ENCODE measurements around the gene FBN1.

Gene FBN1

DNA sequence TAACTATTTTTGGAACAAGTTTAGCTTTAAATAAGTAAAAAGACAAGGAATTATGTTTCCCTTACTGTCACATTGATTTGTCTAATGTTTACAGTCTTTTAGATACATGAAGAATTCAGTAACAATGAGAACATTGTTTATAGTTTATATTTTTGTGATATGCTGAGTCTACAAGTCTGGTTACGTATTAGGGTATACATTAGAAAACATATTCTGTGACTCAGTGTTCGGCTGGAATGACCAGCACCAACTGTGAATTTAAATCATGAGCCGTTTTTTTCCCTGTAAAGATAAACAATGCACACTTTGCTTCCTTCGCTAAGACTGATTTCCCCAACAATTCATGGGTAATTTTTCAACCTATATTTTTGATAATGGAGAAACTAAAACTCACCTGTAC, 182.8 kb downstream of the FBN1 start:
- no peak for DNase-seq

DNA sequence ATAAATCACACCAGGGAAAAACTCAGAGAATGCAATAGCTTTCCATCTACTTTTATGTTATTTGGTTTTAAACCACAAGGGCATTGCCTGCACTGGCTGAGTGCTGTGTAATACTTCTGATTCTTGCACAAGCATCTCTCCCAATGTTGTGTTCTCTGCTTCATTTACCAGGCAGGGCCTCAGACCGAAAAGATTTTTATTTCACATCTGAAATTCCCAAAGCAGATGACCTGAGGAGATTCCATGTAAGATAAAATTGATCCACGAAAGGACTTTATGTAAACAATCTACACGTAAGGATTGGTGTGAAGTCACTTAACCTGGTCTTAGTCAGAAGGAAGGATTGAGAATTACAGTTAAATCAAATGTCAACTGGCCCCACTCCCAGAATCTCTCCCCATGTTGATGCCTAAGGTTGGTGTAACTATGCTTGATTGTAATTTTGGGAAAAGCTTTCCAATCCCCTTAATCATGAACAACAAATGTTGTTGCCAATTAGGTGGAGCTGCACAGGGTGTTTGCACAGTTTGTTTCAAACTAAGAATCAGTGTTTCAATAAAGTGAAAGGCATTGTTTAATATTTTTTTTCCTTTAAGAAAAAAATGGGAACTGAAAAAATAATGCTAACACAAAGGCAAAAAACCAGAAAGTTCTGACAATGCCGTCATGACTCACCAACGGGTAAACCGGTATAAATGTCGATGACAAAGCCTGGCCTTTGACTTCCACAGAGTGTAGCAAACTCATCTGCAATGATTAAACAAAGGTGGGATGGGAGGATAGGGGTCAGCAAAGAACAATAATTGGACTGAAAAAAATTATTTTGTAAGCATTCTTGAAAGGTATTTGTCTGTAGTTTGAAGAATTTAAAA, 185.7 kb downstream of the FBN1 start:
- no peak for DNase-seq

DNA sequence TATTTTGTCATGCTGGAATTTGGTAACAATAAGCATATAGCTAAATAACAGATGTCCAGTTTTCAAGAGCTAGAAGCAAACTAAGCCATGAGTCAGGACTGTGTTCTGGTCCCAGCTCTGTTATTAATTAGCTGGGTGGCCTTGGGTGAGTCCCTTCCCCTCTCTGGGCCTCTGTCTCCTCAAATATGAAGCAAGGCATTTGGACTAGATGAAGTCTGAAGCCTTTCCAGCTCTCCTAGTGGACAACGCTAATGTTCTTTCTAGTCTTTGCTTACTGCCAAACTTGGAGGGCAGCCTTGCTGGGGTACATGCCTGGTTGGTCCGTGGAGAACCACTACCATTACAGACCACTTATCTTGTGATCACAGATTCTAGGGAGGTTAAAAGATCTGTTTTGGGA, 186.6 kb downstream of the FBN1 start:
- no peak for DNase-seq

DNA sequence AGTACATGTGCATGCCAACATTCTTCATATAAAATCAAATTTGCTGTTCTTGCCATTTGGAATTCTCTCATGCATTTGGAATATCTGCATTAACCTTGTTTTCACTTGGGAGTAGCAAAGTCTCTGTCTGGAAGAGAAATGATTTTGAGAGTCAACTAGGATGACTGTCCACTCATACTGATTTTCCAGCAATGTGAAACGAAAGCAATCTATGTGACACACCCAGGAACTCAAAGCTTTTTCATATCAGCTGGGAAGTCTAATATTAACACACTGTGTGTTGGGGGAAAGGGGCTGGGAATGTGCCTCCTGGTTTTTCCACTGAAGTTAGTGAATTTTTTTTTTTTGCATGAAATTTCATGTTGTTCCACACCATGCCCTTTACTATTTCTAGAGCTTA, 189.4 kb downstream of the FBN1 start:
- no peak for DNase-seq

DNA sequence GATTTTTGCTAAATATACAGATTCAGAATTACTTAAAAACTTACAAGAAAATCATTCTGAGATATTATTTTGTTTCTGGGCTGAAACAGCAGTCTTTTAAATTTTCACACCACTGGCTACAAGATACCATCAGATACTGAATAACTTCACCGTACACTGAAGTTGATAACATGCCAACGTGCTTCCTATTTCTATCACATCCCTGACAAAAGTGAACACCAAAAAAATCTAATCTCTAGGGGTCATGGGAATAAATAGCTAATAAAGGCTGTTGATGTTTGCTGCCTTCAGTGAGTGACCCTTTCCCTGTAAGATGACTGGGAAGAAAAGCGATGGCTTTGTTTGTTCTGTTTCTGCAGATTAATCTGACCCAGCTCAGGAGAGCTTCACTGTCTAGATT, 193.8 kb downstream of the FBN1 start:
- DNase-seq, result no peak

DNA sequence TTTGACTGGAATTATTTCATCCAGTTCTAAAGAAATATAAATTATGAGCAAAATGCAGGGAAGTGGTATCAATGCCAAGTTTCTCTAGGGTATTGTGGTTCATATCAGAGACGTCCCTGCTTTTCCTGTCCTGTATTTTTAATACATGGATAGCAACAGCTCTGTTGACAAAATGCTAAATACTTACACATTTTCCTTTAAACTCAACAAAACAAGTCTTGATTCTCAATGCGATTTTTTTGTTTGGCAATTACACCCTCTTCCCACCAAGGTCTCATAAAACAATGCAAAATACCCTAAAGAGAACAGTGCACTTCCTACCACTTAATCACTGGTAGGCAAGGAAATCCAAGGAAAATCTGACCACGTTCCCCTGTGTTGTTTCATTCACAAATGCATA, 194.3 kb downstream of the FBN1 start:
- DNase-seq, result no peak

DNA sequence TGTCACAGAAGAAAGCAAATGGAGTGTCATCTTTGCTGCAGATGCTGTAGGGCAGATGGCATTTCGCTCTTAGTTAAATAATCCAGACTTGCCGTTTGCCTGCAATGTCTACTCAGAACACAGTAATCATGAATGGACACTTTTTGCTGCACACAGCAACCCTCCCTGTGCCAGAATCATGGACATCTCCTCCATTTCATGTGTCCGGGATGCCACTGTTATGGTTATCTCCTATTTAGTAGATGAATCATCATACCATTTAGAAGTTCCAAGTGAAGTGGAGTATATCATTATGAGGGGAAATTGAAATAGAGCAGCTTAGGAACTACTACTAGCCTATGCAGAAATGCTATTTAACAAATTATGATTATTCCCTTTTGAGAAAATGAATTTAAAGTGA, 195.8 kb downstream of the FBN1 start:
- DNase-seq, result no peak

DNA sequence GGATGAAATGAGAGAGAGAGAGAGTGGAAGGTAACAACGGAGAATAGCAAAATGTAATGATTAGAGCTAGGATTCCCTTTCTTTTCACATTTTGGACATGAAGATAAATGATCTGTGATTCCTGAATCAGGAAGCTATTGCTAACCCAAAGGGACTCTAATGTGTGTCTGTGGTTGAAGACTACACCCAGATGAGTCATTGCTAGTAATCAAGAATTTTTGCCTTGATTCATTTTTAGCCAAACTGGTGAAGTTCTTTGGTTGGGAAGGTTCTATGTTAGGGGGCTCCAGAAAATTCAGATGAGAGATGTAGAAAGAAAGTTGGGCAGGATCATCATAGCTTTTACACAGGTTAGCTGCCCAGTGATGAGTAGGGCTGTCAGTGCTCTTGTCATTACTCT, 197.9 kb downstream of the FBN1 start:
- no peak for DNase-seq

DNA sequence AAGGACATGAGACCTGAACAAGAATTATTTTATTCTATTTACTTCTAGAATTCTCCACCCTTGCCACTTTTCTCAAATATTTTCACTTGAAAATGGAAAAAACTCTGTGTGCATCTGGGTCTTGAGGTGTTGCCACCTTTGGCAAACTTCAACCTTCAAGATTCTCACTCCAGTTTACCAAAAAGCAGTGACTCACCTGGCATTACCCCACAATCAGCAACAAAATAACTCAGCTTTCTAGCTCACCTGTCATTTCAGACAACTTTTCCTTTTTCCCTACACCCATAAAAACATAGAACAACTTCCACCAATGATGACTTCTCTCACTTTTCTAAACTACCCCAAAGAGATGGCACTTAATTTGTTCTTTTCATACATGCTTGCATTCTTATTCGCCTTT, 198.5 kb downstream of the FBN1 start:
- no peak for DNase-seq

DNA sequence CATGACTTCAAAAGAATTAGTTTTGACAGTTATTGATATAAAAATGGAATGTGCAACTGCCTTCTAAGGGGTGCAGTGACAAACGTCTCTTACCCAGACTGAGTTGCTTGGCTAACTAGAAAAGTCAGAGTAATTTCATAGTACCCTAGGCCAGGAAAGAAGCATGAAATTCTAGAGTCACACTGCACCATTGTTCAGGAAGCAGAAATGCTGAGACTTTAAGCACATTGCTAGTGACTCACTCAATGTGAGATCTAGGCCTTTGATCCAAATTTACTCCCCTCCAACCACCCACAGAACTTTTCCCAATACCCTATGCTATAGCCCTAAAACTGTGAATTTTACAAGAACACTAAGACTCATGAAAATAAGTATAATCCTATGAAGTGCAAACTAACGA, 203.5 kb downstream of the FBN1 start:
- DNase-seq, result no peak

DNA sequence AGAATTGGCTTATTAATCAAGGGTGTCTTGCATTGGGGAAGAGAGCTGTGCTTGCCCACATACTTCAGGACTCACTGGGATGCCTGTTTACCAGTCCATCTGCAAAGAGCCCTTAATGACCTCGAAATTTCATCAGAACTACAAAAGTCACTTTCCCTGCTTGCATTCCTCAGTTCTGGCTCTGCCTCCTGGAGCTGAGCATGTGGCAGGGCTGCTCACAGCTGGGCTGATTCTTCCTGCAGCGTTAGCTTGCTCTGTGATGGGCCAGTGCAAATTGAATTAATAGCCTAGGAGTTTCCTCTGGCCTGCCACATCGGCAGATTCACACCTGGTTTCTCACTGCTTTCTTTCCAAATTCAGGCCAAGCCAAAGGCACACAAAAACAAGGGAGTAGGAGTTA, 205.4 kb downstream of the FBN1 start:
- DNase-seq, result no peak

DNA sequence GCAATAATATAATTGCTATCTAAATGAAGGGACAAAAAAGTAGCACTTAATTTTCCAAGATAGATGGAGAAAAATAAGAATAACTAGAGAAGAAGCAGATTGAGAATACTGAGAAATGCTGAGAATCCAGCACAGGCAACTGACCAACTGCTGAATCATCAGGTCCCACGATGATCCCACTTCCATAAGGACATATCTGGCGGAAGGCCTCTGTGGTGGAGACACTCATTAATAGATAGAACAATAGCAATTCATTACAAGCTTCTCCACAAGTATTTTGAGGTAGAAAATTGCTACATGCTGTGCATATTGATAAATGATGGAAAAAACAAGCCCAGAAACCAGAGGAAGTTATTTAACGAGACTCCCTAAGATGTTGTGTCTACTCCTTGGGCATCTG, 208.3 kb downstream of the FBN1 start:
- no peak for DNase-seq

DNA sequence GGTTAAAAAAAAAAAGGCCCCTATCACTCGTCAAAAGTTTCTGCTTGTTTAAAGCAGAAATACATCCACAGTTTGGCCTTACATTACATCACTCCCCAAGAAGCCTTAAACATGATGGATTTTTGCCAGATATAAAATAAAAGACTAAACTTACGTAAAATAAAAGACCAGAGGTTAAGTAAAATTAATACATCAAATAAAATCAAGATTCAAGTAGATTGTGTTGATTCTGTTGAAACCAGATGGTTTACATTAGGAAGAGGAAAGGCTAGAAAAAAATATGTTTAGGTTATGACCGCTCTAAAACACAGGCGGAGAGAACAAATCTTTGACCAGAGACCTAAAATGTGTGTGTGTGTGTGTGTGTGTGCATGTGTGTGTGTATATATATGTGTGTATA, 210.2 kb downstream of the FBN1 start:
- no peak for DNase-seq

DNA sequence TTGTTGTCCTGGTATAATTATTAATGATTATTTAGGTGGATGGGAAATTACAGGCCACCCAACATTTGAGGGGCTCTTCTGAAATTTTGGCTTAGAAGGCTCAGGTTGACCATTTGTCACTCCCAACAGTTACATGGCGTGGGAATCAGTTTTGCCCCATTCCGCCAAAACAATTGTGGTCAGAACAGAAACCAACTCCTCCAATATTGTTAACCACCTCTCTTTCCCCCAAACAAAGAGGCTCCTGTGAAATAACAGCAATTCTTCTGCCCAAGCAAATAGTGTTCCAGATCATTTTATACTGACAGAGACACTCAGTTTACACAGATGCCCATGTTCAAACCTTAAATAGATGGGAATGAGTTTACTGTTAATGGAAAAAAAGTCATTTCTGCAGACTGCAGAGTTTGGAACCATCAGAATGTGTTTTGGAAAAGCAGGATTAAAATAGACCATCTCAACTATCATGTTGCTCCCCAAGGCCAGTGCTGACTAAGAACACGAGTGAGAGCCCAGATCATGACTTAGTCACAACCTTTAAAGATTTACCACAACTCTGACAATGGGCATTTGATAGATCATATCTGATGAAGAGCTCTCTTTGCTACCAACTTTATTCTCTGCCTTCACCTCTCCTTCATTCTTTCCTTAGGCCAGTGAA, 212.2 kb downstream of the FBN1 start:
- no peak for DNase-seq

DNA sequence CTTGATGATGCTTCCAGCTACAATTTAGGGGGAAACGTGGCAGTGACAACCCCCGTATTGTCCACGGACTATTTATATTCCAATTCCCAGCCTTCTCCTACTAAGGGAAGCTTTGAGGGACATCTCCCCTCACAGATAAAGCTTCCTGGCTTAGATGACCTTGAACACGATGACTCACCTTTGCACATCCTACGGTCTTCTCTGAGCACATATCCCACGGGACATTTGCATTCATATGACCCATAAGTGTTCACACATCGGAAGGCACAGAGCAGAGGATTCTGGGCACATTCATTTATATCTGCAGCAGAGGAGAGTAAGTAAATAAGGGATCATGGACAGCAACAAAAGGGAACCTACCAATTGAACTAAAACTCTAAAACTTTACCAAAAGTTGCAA, 212.8 kb downstream of the FBN1 start:
- DNase-seq, result no peak

DNA sequence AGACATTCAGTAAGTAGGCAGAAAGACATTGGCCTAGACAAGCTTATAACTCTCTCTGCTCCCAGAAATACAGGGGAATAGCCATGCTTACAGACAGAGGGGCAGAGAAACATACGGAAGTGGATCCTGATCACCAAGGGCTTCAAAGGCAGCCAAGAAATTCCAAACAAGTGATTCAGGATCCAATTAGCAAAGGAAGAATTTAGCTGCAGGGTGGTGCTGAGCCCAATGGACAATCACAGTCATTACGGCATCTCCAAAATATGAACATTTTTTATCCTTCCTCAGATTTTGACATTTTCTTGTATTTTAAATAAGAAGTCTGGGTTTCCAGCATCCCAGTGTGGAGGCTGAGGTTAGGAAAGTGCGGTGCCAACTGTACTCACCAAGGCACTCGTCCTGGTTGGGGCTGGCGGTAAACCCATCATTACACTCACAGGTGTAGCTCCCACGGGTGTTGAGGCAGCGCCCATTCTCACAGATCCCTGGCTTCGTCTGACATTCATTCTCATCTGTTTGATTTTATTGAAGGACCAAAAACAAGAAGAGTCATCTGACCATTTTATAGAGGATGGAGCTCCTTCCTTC, 217.5 kb downstream of the FBN1 start:
- no peak for DNase-seq

DNA sequence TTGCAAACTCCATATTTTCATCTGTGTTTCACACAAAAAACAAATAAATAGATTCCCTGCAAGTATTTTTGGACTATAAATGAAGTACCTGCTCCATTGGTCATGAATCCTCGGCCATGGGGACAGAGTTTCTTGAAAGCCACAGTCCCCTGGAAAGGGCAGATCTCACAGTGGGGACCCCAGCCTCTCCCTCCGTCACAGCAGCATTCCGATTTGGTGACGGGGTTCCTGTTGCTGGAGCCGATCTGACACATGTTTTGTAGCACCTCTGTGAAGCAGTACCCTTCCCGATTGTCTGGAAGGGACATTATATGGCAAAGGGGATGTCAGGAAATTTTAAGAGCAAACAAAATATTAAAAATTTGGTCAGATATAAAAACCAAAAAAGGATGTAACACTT, 218.0 kb downstream of the FBN1 start:
- no peak for DNase-seq

DNA sequence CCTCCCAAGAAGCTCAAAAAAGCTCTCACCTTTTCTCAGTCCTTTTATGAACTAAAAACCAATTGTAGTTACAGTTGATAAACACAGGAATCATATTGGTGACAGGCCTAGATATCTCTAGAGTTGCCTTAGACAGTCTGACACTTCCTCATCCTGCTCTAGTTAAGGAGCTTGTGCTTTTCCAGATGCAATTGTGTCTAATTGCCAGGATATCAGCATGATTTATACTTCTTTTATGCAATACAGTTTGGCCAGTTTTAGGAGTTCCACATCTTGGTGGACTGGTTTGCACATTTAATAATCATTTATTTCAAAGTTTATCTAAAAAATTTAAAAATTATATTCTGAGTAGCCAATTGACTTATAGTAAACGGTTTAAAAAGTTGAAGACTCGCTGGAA, 218.6 kb downstream of the FBN1 start:
- DNase-seq, result no peak

DNA sequence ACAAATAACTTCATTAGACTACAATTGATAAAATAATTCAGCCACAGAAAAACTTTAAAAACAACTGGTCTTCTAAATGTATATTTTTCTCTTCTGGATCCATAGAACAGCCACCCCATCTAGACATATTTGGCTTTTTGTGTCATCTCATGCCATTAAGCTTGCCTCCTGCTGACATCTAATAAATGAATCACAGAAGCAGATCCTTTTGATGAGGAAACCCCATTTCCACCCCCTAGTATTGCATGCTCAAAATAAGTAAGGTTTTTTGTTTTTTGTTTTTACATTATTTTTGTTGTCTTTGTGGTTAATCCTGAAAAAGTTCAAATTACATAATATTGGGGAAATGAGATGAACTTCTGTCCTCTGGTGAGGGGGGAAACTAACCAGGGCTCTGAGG, 219.5 kb downstream of the FBN1 start:
- no peak for DNase-seq

DNA sequence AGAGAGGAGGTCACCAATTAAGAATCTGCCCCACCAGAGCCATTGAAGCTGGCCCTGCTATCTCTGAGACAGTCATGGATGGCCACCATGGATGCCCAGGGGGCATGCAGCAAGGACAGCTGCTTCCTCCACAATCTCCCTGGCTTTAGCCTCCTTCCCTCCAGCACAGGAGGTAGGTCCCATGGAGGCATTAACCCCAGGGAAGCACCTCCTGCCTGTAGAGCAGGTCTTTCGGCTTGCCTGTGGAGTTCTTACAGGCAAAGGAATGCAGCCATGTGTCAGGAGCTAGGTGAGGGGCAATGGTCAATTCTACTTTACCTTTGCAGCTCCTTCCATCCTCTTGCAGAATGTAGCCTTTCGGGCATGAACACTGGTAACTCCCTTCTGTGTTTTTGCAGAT, 220.5 kb downstream of the FBN1 start:
- DNase-seq, result no peak

DNA sequence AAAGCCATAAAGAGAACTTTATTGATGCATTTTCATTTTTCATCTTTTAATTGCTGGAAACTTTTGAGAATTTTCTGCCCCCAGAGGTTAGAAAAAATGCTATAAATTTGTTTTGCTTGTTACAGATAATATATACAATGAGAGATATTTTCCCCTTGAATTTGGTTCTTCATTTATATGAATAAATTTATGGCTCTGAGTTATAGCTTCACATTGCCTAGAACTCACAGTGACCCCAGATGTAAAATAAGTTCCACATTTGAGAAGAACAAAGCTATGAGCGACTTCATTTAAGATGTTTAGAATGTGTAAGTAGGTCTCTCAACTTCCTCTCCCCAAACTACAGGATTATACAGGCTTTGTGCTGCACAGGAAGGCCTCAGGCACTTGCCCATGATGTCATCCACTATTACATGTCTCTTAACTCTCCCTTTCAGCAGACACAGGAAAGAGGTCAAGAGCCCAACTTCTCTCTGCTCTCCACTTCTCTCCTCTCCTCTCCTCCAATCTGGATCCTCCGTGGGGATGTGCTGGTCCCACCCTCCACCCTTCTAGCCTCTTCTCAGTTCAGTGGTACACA, 221.5 kb downstream of the FBN1 start:
- DNase-seq, result no peak

DNA sequence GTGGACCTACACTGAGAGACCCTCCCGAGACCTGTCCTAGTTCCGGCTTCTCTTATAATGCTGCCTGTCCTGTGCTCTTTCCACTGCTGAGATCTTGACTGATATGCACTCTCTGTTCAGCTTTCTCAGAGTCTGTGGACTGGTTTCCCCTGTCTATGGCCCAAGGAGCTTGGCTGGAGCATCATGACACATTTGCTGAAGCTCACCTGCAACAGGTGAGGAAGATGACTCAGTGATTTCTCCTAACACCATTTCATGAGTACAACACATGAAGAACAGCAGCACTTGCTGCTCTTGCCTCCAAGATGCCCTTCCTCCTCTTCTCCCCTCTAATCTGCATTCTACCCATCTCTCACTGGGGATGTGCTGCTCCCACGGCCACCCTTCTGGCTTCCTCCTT, 222.2 kb downstream of the FBN1 start:
- no peak for DNase-seq

DNA sequence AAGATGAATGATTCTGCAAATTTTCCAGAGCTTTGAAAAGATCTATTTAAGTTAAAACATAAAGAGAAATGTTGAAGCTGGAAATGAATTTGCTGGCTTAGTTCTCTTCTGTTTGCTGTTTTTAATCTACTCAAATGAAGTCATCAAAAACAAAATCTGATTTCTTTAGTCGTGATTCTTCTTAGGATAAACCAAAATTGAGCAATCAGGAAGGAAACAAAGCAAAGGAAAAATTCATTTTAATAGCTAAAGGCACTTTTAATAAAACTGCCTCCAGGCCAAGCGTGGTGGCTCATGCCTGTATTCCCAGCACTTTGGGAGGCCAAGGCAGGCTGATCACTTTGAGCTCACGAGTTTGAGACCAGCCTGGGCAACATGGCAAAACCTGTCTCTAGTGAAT, 223.1 kb downstream of the FBN1 start:
- no peak for DNase-seq

DNA sequence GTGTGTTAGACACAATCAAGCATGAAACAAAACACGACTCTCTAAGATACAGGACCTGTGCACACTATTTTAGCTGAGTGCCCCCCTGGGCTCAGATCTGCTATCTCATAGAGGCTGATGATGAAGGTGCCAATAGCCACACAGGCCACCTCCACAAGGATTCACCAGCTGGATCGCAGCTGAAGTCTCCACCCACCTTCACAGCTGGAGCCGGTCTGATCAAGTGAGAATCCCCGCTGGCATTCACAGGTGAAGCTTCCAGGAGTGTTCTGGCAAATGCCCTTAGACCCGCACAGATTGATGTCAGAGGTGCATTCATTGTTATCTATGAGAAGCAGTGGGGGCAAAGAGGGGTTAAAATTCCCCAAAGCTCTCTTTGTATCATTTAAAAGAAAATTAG, 224.1 kb downstream of the FBN1 start:
- DNase-seq, result no peak
